ENCODE measurements around the gene APP.

The APP gene

DNA sequence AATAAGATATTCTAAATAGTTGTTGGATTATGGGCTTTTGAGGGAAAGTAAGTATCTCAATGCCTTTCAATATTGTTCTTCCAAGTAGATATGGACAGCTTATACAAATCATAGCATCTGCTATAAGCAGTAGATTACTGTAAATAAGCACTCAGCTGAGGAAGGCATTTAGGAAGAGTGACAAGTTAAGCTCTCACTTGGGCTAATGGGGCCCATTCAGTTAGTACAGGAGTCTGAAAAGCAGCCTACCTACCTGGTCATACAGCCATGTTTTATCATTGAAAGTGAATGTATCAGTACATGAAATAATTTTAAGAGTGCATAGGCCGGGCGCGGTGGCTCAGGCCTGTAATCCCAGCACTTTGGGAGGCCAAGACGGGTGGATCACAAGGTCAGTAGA is 73.1 kb downstream of the APP start:
- POLR2A ChIA-PET, result no interaction called here
- TF ChIP-seq CTCF (IDR thresholded peaks at IDR 0.05; ENCODE audit: control extremely low read depth, extremely low read depth, low read depth, missing control alignments), result no peak
- CTCF ChIA-PET, result interaction anchor here (0.7 to 1.3 kb wide), 2 partner anchors 18 to 26 kb away, joined by 3 read pairs; no protein-coding TSS in a partner anchor
- no peak for DNase-seq (ENCODE audit: extremely low spot score)

- no peak for DNase-seq (ENCODE audit: extremely low spot score)
- no peak for TF ChIP-seq CTCF (IDR thresholded peaks at IDR 0.05; ENCODE audit: control extremely low read depth, extremely low read depth, low read depth, missing control alignments)
- CTCF ChIA-PET, result interaction anchor here (0.7 to 1.3 kb wide), 2 partner anchors 18 to 25 kb away, joined by 3 read pairs; no protein-coding TSS in a partner anchor
- POLR2A ChIA-PET, result no interaction called here
These were observed 73.8 kb downstream of the APP start for GRCh38 chr21:26096494-26097371.

- TF ChIP-seq CTCF (IDR thresholded peaks at IDR 0.05; ENCODE audit: control extremely low read depth, extremely low read depth, low read depth, missing control alignments), result no peak
- ChIA-PET POLR2A (no interaction called here), CTCF (interaction anchor here (0.9 kb wide), 1 partner anchor 9 kb away, joined by 3 read pairs; no protein-coding TSS in a partner anchor)
- no peak for DNase-seq (ENCODE audit: extremely low spot score)
These were observed 75.4 kb downstream of the APP start for GRCh38 chr21:26095131-26095530.

GRCh38 chr21:26093122-26093521 is 77.4 kb downstream of the APP start:
- no peak for TF ChIP-seq CTCF (IDR thresholded peaks at IDR 0.05; ENCODE audit: control extremely low read depth, extremely low read depth, low read depth, missing control alignments)
- POLR2A ChIA-PET, result no interaction called here
- CTCF ChIA-PET, result no interaction called here
- DNase-seq (ENCODE audit: extremely low spot score), result no peak

GRCh38 chr21:26091480-26092018 is 79.0 kb downstream of the APP start:
- POLR2A ChIA-PET, result no interaction called here
- CTCF ChIA-PET, result no interaction called here
- no peak for TF ChIP-seq CTCF (IDR thresholded peaks at IDR 0.05; ENCODE audit: control extremely low read depth, extremely low read depth, low read depth, missing control alignments)
- no peak for DNase-seq (ENCODE audit: extremely low spot score)

GRCh38 chr21:26089730-26090129 is 80.8 kb downstream of the APP start:
- no peak for DNase-seq (ENCODE audit: extremely low spot score)
- no peak for TF ChIP-seq CTCF (IDR thresholded peaks at IDR 0.05; ENCODE audit: control extremely low read depth, extremely low read depth, low read depth, missing control alignments)
- ChIA-PET CTCF (interaction anchor here (1.3 kb wide), 1 partner anchor 17 kb away, joined by 5 read pairs; no protein-coding TSS in a partner anchor), POLR2A (no interaction called here)
